ENCODE results near the gene PRKCQ. TPM values are rescaled to one million over a fixed set of nuclear protein-coding genes. Genes with fewer than 3 reads are reported as not detected.

PRKCQ gene
- total and polyA plus RNA-seq, 2 of the 4 experiments (the other 2 are of a cell fraction), result under 0.01 to 0.03 TPM

DNA sequence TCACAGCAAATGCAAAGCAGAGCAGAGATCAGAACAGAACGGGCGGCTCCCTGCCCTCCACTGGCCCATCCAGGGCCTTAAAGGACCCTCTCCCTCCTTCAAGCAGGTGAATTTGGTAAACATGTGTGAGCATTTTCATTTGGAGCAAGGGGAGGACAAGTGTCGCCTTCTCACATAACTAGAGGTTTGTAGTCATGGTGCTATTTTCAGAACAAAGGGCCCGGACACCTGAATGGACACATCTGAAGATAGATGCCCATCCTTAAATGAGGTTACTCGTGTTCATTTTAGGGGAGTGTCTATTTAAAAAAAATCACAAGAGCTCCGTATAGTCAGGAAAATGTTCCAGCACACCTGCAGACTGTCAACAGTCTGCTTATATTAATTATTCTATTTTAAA is 153.8 kb downstream of the PRKCQ start:
- intact Hi-C loops (cut with micrococcal nuclease) (no loop called here), dilution Hi-C loops (cut with HindIII; ENCODE audit: low sequenced_read_pairs, unreplicated experiment) (no loop called here), in situ Hi-C loops (cut with MboI; ENCODE audit: low sequenced_read_pairs) (no loop called here)
- Histone ChIP-seq H2BK15ac (ENCODE audit: low read depth, low read length) (no peak overlapping the region), H2BK20ac (ENCODE audit: low read depth, low read length) (no peak overlapping the region), H3K4me2 (ENCODE audit: low read depth, low read length) (no peak overlapping the region), H3K79me1 (ENCODE audit: low read depth in 1 of 2, low read length in 2 of 2) (no peaks in the 10 kb centered on the region), H3K9me1 (ENCODE audit: insufficient read depth, low read length) (no peaks in the 10 kb centered on the region), H3K4me1 (ENCODE audit: control insufficient read depth, insufficient read depth, low read length) (no peaks in the 10 kb centered on the region), H3K23ac (ENCODE audit: low read depth, low read length) (no peak overlapping the region), H4K8ac (ENCODE audit: low read depth in 2 of 2, low read length in 2 of 2) (no peak overlapping the region), H3K36me3 (ENCODE audit: control insufficient read depth, insufficient read depth, low read length) (no peaks in the 10 kb centered on the region), H3K4ac (ENCODE audit: low read depth, low read length) (no peak overlapping the region), H2AFZ (replicated peaks; ENCODE audit: low read length, poor library complexity) (no peak overlapping the region), H4K91ac (ENCODE audit: insufficient read depth, low read depth, low read length) (no peak overlapping the region), H2AK5ac (ENCODE audit: low read depth, low read length) (no peak overlapping the region), H3K4me3 (ENCODE audit: insufficient read depth, low read depth, low read length) (no peak overlapping the region), H2AK9ac (replicated peaks; ENCODE audit: low read depth, low read length, poor library complexity) (no peak overlapping the region), H2BK5ac (ENCODE audit: low read depth, low read length, poor library complexity, severe bottlenecking) (no peak overlapping the region), H3K18ac (ENCODE audit: low read depth, low read length) (no peak overlapping the region), H3K27ac (ENCODE audit: insufficient read depth, low read length) (no peak overlapping the region), H3K9ac (ENCODE audit: low read depth, low read length) (no peak overlapping the region), H4K20me1 (ENCODE audit: insufficient read depth, low read length) (no peaks in the 10 kb centered on the region), H3K27me3 (ENCODE audit: control insufficient read depth, insufficient read depth, low read length) (peaks cover 9% of the 10 kb centered on the region), H3K9me3 (ENCODE audit: control insufficient read depth, insufficient read depth, low read length) (no peaks in the 10 kb centered on the region), H4K5ac (ENCODE audit: low read depth, low read length) (no peak overlapping the region), H2BK120ac (ENCODE audit: low read depth, low read length) (no peak overlapping the region), H3K56ac (ENCODE audit: extremely low read depth, insufficient read depth, low read length) (no peak overlapping the region), H3K14ac (replicated peaks; ENCODE audit: low read depth, low read length) (no peak overlapping the region)
- ATAC-seq (ENCODE audit: low read depth) (no peak), DNase-seq (no peak)
- ChIA-PET POLR2A (ENCODE audit: unreplicated experiment) (no interaction called here), CTCF (interaction anchor here (0.5 kb wide), 1 partner anchor 623 kb away, joined by 4 read pairs; no protein-coding TSS in a partner anchor)
- no TSS peak for BruUV-seq (replicated peaks)
- TF ChIP-seq, protein P1, sequence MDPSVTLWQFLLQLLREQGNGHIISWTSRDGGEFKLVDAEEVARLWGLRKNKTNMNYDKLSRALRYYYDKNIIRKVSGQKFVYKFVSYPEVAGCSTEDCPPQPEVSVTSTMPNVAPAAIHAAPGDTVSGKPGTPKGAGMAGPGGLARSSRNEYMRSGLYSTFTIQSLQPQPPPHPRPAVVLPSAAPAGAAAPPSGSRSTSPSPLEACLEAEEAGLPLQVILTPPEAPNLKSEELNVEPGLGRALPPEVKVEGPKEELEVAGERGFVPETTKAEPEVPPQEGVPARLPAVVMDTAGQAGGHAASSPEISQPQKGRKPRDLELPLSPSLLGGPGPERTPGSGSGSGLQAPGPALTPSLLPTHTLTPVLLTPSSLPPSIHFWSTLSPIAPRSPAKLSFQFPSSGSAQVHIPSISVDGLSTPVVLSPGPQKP (IDR thresholded peaks at IDR 0.05; ENCODE audit: borderline replicate concordance, low read depth, low read length), result no peak
- TF ChIP-seq POLR2A (IDR thresholded peaks at IDR 0.05; ENCODE audit: low read depth, low read length) (no peak), CHD1 (IDR thresholded peaks at IDR 0.05; ENCODE audit: low read depth, low read length) (no peak), MAFK (IDR thresholded peaks at IDR 0.05; ENCODE audit: low read depth, low read length) (no peak), RFX5 (IDR thresholded peaks at IDR 0.05; ENCODE audit: low read depth, low read length) (no peak), MXI1 (IDR thresholded peaks at IDR 0.05; ENCODE audit: borderline replicate concordance, low read depth, low read length) (no peak), RCOR1 (IDR thresholded peaks at IDR 0.05; ENCODE audit: insufficient replicate concordance, low read length) (no peak), RAD21 (IDR thresholded peaks at IDR 0.05; ENCODE audit: low read length) (no peak), SMC3 (IDR thresholded peaks at IDR 0.05; ENCODE audit: low read depth, low read length) (no peak)
- TF ChIP-seq, protein P2, sequence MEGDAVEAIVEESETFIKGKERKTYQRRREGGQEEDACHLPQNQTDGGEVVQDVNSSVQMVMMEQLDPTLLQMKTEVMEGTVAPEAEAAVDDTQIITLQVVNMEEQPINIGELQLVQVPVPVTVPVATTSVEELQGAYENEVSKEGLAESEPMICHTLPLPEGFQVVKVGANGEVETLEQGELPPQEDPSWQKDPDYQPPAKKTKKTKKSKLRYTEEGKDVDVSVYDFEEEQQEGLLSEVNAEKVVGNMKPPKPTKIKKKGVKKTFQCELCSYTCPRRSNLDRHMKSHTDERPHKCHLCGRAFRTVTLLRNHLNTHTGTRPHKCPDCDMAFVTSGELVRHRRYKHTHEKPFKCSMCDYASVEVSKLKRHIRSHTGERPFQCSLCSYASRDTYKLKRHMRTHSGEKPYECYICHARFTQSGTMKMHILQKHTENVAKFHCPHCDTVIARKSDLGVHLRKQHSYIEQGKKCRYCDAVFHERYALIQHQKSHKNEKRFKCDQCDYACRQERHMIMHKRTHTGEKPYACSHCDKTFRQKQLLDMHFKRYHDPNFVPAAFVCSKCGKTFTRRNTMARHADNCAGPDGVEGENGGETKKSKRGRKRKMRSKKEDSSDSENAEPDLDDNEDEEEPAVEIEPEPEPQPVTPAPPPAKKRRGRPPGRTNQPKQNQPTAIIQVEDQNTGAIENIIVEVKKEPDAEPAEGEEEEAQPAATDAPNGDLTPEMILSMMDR (conservative IDR thresholded peaks at IDR 0.05; ENCODE audit: low read depth, low read length), result no peak
- TF ChIP-seq, protein P3, sequence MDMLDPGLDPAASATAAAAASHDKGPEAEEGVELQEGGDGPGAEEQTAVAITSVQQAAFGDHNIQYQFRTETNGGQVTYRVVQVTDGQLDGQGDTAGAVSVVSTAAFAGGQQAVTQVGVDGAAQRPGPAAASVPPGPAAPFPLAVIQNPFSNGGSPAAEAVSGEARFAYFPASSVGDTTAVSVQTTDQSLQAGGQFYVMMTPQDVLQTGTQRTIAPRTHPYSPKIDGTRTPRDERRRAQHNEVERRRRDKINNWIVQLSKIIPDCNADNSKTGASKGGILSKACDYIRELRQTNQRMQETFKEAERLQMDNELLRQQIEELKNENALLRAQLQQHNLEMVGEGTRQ (IDR thresholded peaks at IDR 0.05; ENCODE audit: low read depth, low read length), result no peak
- WGBS, 2 experiments (ENCODE audit: extremely low coverage in 2 of 2, insufficient read length in 1 of 2), result no CpG with 5 or more reads among the region's 6 CpGs
